GM18867 (cell line): ENCODE measurements around the gene ARHGEF10L.

Experiments
- ATAC-seq: cut with Tn5 transposase; IDR thresholded peaks from one replicate; pipeline ENCODE4 v1.9.1; 2021; ENCODE audit warnings: mild to moderate bottlenecking, moderate library complexity; ENCODE audit not compliant: unreplicated experiment

The ARHGEF10L gene

GRCh38 chr1:17670587-17671313, 131.3 kb downstream of the ARHGEF10L start:
- ATAC-seq, result no peak

DNA sequence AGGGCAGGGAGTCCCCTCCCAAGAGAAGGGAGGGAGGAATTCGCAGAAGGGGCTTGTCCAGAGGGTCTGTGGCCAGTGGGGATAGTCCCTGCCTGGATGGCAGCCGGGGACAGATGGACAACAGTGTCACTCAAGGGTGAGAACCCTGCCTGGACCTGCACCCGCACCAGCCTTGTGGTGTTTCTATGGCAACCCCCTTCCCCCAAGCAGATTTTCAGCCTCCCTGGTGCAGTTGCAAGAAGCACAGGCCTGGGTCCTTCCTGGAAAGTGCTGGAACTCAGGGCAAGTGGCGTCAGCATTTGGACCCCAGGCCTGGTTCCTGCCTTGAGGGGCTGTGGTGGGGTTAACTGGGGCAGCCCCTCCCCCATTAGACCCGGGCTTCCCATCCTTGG, 131.8 kb downstream of the ARHGEF10L start:
- no peak for ATAC-seq

DNA sequence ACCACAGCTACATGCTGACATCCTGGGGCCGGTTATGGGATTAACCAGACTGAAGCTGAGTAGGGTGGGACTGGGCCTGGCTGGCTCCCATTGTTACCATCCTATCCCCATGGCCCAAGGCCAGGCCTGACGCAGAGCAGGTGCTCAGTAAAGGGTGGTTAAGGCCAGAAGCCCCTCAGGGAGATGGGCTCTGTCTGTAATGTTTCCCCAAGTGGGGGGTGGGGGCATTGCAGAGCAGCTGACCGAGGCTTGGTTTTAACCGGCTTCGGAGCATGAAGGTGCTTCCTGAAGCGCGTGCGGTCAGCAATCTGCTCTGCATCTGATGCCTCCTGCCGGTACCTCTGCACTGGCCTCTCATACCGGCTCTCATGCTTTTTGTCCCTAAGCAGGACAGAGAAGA, 132.2 kb downstream of the ARHGEF10L start:
- no peak for ATAC-seq

- ATAC-seq, result no peak
These were observed 132.7 kb downstream of the ARHGEF10L start for GRCh38 chr1:17672226-17672625.

GRCh38 chr1:17673329-17674072, 134.0 kb downstream of the ARHGEF10L start:
- no peak for ATAC-seq

DNA sequence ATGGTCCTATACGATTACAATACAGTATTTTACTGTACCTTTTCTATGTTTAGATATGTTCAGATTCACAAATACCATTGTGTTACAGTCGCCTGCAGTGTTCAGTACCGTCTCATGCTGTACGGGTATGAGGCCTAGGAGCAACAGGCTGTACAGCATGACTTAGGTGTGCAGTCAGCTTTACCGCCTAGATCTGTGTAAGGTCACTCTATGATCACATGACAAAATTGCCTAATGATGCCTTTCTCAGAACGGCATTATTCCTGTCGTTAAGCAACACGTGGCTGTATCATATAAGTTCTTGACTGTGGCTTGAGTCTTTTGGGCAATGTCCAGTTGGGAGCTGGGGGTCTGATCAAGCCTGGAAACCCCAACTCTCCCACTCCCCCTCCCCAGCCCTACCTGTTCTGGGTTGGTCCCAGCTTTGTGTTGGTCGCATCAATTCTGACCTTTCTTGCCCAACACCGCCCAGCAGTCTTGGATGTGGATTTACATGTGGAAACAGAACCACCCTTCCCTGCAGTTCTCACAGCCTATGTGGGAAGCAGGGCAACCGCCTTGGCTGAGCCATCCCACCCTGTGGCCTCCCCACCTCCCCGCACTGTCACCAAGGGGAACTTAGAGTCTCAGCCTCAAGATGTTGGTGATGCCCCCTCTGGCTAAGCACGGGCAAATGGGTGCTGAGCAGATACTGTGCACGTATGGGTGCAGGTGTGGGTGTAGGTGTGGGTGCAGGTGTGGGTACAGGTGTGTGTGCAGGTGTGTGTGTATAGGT, 135.4 kb downstream of the ARHGEF10L start:
- no peak for ATAC-seq

DNA sequence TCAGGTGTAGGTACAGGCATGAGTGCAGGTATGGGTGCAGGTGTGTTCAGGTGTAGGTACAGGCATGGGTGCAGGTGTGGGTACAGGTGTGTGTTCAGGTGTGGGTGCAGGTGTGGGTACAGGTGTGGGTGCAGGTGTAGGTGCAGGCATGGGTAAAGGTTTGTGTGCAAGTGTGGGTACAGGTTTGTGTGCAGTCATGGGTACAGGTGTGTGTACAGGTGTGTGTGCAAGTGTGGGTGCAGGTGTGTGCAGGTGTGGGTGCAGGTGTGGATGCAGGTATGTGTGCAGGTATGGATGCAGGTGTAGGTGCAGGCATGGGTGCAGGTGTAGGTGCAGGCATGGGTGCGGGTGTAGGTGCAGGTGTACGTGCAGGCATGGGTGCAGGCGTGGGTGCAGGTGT, 136.2 kb downstream of the ARHGEF10L start:
- no peak for ATAC-seq

- ATAC-seq, result no peak
These were observed 137.0 kb downstream of the ARHGEF10L start for GRCh38 chr1:17676387-17677060.

DNA sequence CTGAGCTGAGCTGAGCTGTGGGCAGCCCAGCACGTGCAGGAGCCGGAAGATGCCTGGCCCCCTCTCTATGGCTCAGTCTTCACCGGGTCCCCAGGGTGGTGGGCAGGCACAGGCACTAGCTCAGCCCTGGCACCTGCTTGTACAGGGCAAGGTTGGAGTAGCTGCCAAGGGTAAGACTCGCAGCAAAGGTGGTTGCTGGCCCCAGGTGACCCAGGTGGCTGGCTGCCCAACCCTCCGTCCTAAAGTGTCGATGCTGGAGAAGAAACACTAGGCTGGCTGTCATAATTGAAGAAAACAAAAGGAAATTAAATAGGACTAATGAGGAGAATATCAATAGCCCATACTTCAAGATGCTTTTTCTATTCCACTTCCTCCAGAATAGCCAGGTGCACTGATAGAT, 138.5 kb downstream of the ARHGEF10L start:
- ATAC-seq, result no peak

DNA sequence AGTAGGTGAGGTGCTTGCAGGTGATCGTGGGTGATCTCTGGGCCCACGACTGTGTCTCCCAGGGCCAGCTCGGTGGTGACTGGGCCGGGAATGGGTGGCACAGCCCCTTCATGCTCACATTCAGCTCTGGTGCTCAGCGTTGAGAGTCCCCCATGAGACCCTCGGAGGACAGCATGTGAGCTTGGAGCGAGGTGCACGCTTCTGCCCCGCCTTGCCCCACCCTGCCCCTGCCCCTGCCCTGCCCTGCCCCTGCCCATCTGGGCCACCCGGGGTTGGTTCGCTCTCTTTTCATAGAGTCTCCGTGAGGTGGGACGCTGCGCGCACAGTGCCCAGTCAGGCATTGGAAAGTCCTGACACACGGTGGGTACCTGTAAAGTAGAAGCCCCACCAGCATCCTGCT, 140.4 kb downstream of the ARHGEF10L start:
- ATAC-seq, result no peak

DNA sequence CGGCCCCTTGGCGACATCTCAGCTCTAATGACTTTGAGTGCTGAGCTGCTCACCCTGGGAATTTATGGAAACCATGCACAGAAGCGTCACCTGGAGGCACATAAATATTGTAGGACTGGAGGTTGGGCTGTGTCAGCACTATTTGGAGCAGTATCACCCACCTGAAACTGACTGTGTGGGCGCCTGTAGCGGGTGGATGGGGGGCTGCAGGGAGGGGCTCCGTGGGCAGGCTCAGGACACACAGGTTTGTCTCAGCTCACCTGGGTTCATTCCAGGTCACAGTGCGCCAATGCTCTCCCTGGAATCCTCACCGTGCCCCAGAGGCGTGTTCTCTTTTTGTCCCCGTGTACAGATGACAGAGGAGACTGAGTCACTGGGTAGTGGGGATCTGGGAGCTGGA, 140.8 kb downstream of the ARHGEF10L start:
- no peak for ATAC-seq

- no peak for ATAC-seq
These were observed 142.9 kb downstream of the ARHGEF10L start for GRCh38 chr1:17682400-17682799.

DNA sequence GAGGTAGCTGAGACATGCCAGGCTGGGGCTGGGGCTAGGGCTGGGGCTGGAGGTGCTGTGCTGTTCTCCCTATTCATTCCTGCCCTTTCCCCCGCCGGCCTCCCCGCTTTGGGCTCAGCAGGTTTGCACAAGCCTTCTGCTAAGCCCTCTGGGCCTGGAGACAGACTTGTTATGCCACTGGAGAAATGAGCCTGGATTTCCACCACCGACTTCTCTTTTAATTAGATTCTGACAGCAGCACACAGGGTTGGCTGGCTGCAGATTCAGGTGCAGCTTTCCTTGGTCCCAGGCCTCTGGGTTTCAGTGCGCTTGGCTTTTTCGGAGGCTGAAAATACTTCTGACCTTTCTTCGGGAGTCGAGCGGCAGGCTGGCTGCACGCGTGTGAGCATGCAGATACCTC, 144.1 kb downstream of the ARHGEF10L start:
- no peak for ATAC-seq

- no peak for ATAC-seq
These were observed 145.3 kb downstream of the ARHGEF10L start for GRCh38 chr1:17684810-17685209.

DNA sequence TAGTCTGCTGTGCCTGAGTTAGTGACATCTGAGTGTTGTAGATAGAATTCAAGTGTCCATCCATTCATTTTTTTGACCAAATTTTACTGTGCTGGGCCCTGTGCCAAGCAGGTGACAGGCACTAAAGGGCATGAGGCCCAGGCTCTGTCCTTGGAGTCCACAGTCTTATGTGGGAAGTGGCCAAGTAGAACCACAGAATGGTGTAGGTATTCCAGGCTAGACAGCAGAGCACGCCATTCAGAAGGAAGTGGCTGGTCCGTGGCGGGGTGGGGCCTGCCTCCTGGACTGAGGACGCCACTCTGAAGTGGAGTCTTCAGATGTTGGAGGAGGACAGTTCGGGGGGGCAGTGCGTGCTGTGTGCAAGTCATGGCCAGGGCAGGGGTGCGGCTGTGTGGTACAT, 146.8 kb downstream of the ARHGEF10L start:
- no peak for ATAC-seq

GRCh38 chr1:17687145-17687544, 147.6 kb downstream of the ARHGEF10L start:
- no peak for ATAC-seq

GRCh38 chr1:17688217-17688810, 148.8 kb downstream of the ARHGEF10L start:
- no peak for ATAC-seq

- no peak for ATAC-seq
These were observed 149.5 kb downstream of the ARHGEF10L start for GRCh38 chr1:17689011-17689410.

- ATAC-seq, result no peak
These were observed 151.6 kb downstream of the ARHGEF10L start for GRCh38 chr1:17690906-17691634.

DNA sequence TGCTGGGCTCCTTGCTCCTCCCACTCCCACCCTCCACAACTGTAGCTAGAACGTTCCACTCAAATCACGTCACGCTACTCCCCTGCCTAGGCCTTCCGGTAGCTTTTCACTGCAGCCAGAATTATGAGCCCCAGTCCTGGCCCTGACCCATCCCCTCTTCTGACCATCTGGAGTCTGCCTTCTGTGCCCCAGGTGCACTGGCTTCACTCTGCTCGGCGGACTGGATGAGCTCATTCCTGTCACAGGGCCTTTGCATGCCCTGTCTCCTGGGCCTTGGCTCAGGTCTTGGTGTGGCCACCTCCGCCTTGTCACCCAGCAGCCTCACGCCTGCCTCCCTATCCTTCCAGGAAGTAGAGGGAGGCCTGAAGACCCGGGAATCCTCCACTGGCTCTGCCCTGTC, 153.1 kb downstream of the ARHGEF10L start:
- no peak for ATAC-seq
